Fibroblast of pulmonary artery (primary cell): Measurements from ENCODE around the gene NOD2.

Experiments used
- DNase-seq: peaks from one replicate; pipeline ENCODE4 v3.0.0-alpha.2; 2010; ENCODE audit warnings: low read depth
- H3K4me3 ChIP-seq: replicated peaks from 2 replicates; pipeline ENCODE4 v1.5.1; 2011; ENCODE audit warnings: low read depth, mild to moderate bottlenecking, control low read depth, low read length, moderate library complexity
- CTCF ChIP-seq: IDR thresholded peaks from 2 replicates; pipeline ENCODE4 v1.5.1; 2011; ENCODE audit warnings: mild to moderate bottlenecking, control low read depth, low read length, inconsistent platforms; ENCODE audit errors: missing control alignments

NOD2 gene

DNA sequence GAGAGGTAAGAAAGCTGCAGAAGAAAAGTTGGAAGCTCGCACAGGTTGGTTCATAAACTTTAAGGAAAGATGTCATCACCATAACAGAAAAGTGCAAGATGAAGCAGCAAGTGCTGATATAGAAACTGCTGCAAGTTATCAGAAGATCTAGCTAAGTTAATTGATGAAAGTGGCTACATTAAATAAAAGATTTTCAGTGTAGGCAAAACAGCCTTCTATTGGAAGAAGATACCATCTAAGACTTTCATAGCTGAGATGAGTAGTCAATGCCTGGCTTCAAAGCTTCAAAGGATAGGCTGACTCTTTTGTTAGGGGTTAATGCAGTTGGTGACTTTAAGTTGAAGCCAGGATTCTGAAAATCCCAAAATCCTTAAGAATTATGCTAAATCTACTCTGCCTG, 72.5 kb downstream of the NOD2 start:
- no peak for DNase-seq
- no peak for TF ChIP-seq CTCF
- H3K4me3 ChIP-seq: no peak overlapping the region

GRCh38 chr16:50767197-50767596, 73.8 kb downstream of the NOD2 start:
- no peak overlapping the region for H3K4me3 ChIP-seq
- DNase-seq: no peak
- no peak for TF ChIP-seq CTCF

DNA sequence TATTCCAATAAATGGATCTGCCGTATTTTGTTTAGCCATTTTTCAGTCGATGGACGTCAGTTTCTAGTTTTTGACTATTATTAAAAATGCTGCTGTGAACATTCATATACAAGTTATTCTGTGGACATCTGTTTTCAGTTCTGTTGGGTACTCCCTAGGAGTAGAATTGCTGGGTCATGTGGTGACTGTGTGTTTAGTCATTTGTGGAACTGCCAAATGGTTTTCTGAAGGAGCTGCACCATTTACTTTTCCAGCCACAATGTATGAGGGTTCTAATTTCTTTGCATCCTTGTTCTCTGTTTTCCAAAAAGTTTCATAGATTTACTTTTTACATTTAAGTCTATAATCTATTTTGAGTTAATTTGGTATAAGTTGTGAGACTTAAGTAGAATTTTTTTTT, 78.0 kb downstream of the NOD2 start:
- no peak for TF ChIP-seq CTCF
- no peak overlapping the region for H3K4me3 ChIP-seq
- DNase-seq: peak; percentile 26

DNA sequence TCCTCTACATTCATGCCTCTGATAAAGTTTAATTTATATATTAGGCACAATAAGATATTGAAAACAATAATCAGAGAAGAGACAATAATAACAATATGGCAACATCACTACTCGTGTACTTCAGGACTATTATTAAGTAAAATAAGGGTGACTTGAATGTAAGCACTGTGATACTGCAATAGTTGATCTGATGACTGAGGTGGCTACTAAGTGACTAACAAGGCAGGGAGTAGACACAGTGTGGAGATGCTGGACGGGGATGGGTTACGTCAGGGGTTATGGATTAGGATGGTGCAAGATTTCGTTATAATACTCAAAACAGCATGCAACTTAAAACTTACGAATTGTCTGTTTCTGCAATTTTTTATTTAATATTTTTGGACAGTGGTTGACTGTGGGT, 81.0 kb downstream of the NOD2 start:
- no peak for TF ChIP-seq CTCF
- no peak overlapping the region for H3K4me3 ChIP-seq
- no peak for DNase-seq

DNA sequence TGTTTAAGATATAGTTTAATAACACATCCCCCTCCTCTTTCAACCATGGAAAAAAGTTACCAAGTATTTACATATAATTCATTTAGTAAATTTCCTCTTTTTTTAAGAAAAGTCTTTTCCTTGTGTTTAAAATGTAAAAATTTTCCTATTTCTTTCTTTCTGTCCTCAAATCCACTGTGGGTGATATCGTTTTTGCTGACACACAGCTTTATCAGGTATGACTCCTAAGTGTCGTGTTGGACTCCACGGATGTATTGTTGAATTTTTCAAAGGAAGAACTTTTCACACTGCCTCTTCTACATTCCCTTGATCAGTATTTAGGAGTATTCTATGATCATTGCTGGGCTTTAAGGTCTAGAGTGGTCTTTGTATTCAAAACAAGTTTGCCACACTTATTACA, 81.6 kb downstream of the NOD2 start:
- TF ChIP-seq CTCF: no peak
- no peak overlapping the region for H3K4me3 ChIP-seq
- no peak for DNase-seq

- no peak for DNase-seq
- H3K4me3 ChIP-seq: no peak overlapping the region
- TF ChIP-seq CTCF: no peak
Observed at GRCh38 chr16:50776037-50776436, 82.6 kb downstream of the NOD2 start.

DNA sequence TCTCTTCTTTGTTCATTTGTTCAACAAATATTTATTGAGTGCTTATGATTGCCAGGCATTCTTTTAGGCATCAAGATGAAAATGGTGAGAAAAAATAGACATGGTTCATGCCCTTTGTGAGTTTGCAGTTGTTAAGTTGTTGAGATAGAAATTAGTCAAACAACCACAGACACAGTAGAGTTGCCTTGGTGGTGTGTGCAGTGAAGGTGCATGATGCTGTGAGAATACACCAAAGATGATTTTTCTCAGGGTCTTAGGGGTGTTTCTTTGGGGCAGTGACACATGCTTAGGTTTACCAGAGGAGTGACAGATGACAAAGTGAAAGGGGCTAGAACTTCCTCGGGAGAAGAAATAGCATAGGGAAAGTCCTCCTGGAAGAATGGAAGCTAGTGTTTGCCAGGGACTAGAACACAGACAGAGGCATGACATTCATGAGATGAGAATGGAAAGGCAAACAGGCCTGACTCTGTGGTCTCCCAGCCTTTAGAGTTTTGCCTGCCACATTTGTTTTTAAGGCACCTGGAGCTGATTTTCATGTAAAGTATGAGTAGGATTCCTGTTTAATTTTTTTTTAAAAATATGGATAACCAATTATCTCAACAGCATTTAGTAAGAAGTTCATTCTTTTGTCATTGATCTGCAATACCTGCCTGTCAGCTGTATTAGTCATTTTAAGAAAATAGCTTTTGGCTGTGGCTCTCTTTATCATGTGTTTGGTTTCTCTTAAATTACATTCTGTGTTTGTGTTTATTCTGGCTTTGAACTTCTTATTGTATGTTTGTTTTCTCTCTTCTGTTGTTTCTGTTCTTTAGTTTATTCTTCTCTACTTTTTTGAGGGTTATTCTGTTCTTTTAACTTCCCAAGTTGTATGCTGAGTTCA, 85.1 kb downstream of the NOD2 start:
- TF ChIP-seq CTCF: no peak
- no peak overlapping the region for H3K4me3 ChIP-seq
- no peak for DNase-seq
